Measurements from ENCODE around the gene STX19. TPM values are rescaled to one million over a fixed set of nuclear protein-coding genes. Genes with fewer than 3 reads are reported as not detected.

The STX19 gene
- total RNA-seq (2014; rRNA removed; shearing (Covaris generic)) (not detected in 2 replicates), total RNA-seq (2022) (not detected in 2 replicates), Bru-seq, nascent RNA (percentile 21 among the genes with signal in this experiment), BruChase-seq, experiment 1, labeled RNA remaining after a 6-hour chase (percentile 26 among the genes with signal in this experiment), BruChase-seq, experiment 2, labeled RNA remaining after a 2-hour chase (percentile 19 among the genes with signal in this experiment)
- long read RNA-seq = 0 reads

- BruUV-seq (replicated peaks) = no TSS peak
- CTCF ChIA-PET (ENCODE audit: unreplicated experiment) = no interaction called here
- Histone ChIP-seq H3K9me2 (ENCODE audit: insufficient read depth, low read length) (no peaks in the 10 kb centered on the region), H3K27ac (ENCODE audit: low read depth, low read length, poor library complexity, severe bottlenecking) (no peak within 1 kb of the TSS), H3K4me2 (ENCODE audit: low read length) (no peak within 1 kb of the TSS), H3K9me3 (ENCODE audit: low read length) (no peaks in the 10 kb centered on the region), H3K36me3 (ENCODE audit: insufficient read depth, low read length) (no peaks in the 10 kb centered on the region), H3K4me3 (ENCODE audit: low read depth, low read length, poor library complexity, severe bottlenecking) (no peak within 1 kb of the TSS), H3K79me2 (ENCODE audit: insufficient read depth, low read depth, low read length) (no peaks in the 10 kb centered on the region), H4K20me1 (ENCODE audit: insufficient read depth, low read length) (no peaks in the 10 kb centered on the region), H2AFZ (ENCODE audit: low read length) (no peak within 1 kb of the TSS), H3K4me1 (ENCODE audit: insufficient read depth, low read length, poor library complexity, severe bottlenecking) (no peaks in the 10 kb centered on the region)
- DNase-seq (ENCODE audit: low spot score) = no peak
- TF ChIP-seq EZH2phosphoT487 (IDR thresholded peaks at IDR 0.05; ENCODE audit: borderline replicate concordance, low read depth, low read length) (no peak), CTCF (conservative IDR thresholded peaks at IDR 0.05; ENCODE audit: low read length) (no peak)
- intact Hi-C loops (cut with micrococcal nuclease; ENCODE audit: unreplicated experiment) = no loop called here
- POLR2A ChIA-PET = interaction anchor here (0.6 to 0.7 kb wide), 4 partner anchors 34 to 1082 kb away, joined by 3 to 5 read pairs (median 4); partner anchors contain the start of genes DHFR2 and NSUN3
These were observed at the start of gene STX19 for GRCh38 chr3:94028093-94028837. Gene STX19 (minus strand): TSS chr3:94028597. CDS start chr3:94015269, 13,328 bp downstream.

DNA sequence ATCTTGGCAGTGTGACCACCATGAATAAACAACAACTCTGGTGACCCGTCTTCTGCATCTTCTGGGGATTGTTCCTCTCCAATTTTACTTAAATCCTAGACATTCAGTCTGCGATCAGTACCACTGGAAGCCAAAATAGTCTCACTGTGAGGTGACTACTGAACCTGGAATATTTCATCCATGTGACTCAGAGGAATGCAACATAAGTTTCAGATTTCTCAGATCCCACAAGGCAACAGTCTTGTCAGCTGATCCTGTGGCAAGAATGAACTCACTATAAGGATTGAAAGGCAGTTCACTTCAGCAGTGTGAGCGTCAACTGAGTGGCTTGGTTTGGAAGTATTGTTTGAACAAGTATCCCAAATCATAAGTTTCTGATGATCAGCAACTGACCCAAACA lies 47.7 kb upstream of the STX19 start:
- Histone ChIP-seq H3K4me1 (ENCODE audit: insufficient read depth, low read length, poor library complexity, severe bottlenecking) (peaks cover 6% of the 10 kb centered on the region), H4K20me1 (ENCODE audit: insufficient read depth, low read length) (no peaks in the 10 kb centered on the region), H3K4me3 (ENCODE audit: low read depth, low read length, poor library complexity, severe bottlenecking) (no peak overlapping the region), H3K9me2 (ENCODE audit: insufficient read depth, low read length) (no peaks in the 10 kb centered on the region), H3K36me3 (ENCODE audit: insufficient read depth, low read length) (peaks cover 25% of the 10 kb centered on the region), H3K79me2 (ENCODE audit: insufficient read depth, low read depth, low read length) (no peaks in the 10 kb centered on the region), H3K4me2 (ENCODE audit: low read length) (no peak overlapping the region), H2AFZ (ENCODE audit: low read length) (no peak overlapping the region), H3K27ac (ENCODE audit: low read depth, low read length, poor library complexity, severe bottlenecking) (no peak overlapping the region), H3K9me3 (ENCODE audit: low read length) (no peaks in the 10 kb centered on the region)
- ChIA-PET POLR2A (interaction anchor here (1.5 kb wide), 1 partner anchor 13 kb away, joined by 8 read pairs; the partner anchor contains the start of genes DHFR2 and NSUN3), CTCF (ENCODE audit: unreplicated experiment) (no interaction called here)
- intact Hi-C loops (cut with micrococcal nuclease; ENCODE audit: unreplicated experiment) = no loop called here
- no TSS peak for BruUV-seq (replicated peaks)
- TF ChIP-seq EZH2phosphoT487 (IDR thresholded peaks at IDR 0.05; ENCODE audit: borderline replicate concordance, low read depth, low read length) (no peak), CTCF (conservative IDR thresholded peaks at IDR 0.05; ENCODE audit: low read length) (no peak)
- no peak for DNase-seq (ENCODE audit: low spot score)

Measured in OCI-LY7 (cell line).